ENCODE data around the gene IL25. TPM values are rescaled to one million over a fixed set of nuclear protein-coding genes. Genes with fewer than 3 reads are reported as not detected.

IL25 gene
- total and polyA plus RNA-seq, 2 of the 8 experiments (the other 6 are each of a cell fraction or from before 2014, with no cell fraction given), result not detected

DNA sequence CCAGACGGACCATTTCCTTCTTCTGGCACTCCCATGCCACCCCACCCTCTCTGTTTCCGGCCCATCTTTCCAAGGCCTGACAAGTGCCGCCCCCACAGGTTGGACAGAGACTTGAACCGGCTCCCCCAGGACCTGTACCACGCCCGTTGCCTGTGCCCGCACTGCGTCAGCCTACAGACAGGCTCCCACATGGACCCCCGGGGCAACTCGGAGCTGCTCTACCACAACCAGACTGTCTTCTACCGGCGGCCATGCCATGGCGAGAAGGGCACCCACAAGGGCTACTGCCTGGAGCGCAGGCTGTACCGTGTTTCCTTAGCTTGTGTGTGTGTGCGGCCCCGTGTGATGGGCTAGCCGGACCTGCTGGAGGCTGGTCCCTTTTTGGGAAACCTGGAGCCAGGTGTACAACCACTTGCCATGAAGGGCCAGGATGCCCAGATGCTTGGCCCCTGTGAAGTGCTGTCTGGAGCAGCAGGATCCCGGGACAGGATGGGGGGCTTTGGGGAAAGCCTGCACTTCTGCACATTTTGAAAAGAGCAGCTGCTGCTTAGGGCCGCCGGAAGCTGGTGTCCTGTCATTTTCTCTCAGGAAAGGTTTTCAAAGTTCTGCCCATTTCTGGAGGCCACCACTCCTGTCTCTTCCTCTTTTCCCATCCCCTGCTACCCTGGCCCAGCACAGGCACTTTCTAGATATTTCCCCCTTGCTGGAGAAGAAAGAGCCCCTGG is 3.1 kb downstream of the IL25 start:
- Histone ChIP-seq H2BK12ac (ENCODE audit: low read depth, low read length) (no peak overlapping the region), H2BK20ac (ENCODE audit: low read length) (no peak overlapping the region), H2AFZ (ENCODE audit: low read length) (no peak overlapping the region), H3K14ac (ENCODE audit: insufficient read length) (no peak overlapping the region), H4K8ac (ENCODE audit: extremely low read depth, insufficient read depth, low read length) (peak overlapping the region; percentile 4; the same call in 1 of the 2 replicates), H3K4me1 (replicated peaks in 1 of 4; ENCODE audit: control insufficient read depth in 3 of 4, insufficient read depth in 4 of 4, low read length in 3 of 4) (peaks cover 0 to 12% (median 4%) of the 10 kb centered on the region in 4 experiments; a peak in 3 of 7 replicates), H3K23me2 (ENCODE audit: low read depth, low read length) (no peaks in the 10 kb centered on the region), H3K9ac (replicated peaks in 1 of 4; ENCODE audit: extremely low read depth in 1 of 4, low read depth in 3 of 4, low read length in 3 of 4) (no peak overlapping the region), H2BK15ac (ENCODE audit: low read length) (no peak overlapping the region), H3K18ac (ENCODE audit: extremely low read depth, low read length) (no peak overlapping the region), H3K4me3 (ENCODE audit: extremely low read depth in 1 of 4, insufficient read depth in 2 of 4, low read depth in 3 of 4, low read length in 4 of 4) (no peak overlapping the region), H3K4me2 (ENCODE audit: insufficient read depth in 1 of 2, low read depth in 2 of 2, low read length in 2 of 2) (no peak overlapping the region), H3K9me3 (ENCODE audit: insufficient read depth in 2 of 2, low read depth in 1 of 2, low read length in 1 of 2) (no peaks in the 10 kb centered on the region), H3K27ac (ENCODE audit: low read depth, low read length) (no peak overlapping the region), H2BK120ac (replicated peaks; ENCODE audit: low read depth, low read length) (no peak overlapping the region), H3K56ac (replicated peaks; ENCODE audit: insufficient read length, low read depth, low read length) (no peak overlapping the region), H3K27me3 (replicated peaks in 1 of 4; ENCODE audit: control insufficient read depth in 3 of 4, extremely low read depth in 1 of 4, insufficient read depth in 3 of 4, low read length in 3 of 4) (peaks cover 0 to 23% (median 11%) of the 10 kb centered on the region in 4 experiments; a peak in 6 of 7 replicates), H3K36me3 (ENCODE audit: control insufficient read depth in 2 of 4, insufficient read depth in 4 of 4, low read length in 3 of 4) (no peaks in the 10 kb centered on the region), H3K23ac (ENCODE audit: insufficient read length) (no peak overlapping the region), H4K20me1 (replicated peaks in 1 of 2; ENCODE audit: control insufficient read depth in 1 of 2, insufficient read depth in 2 of 2, low read length in 2 of 2) (no peaks in the 10 kb centered on the region), H3K79me1 (ENCODE audit: low read depth, low read length) (no peaks in the 10 kb centered on the region), H3K79me2 (ENCODE audit: control insufficient read depth in 1 of 2, insufficient read depth in 2 of 2, low read length in 2 of 2) (no peaks in the 10 kb centered on the region), H4K5ac (ENCODE audit: insufficient read length, low read depth, low read length) (no peak overlapping the region), H3K4ac (replicated peaks; ENCODE audit: insufficient read length, low read depth, low read length) (no peak overlapping the region), H2AK5ac (ENCODE audit: low read depth, low read length) (no peak overlapping the region), H4K91ac (replicated peaks; ENCODE audit: insufficient read length, low read length) (no peak overlapping the region), H2BK5ac (ENCODE audit: low read depth, low read length) (no peak overlapping the region)
- TF ChIP-seq TAF7 (optimal IDR thresholded peaks at IDR 0.05; ENCODE audit: borderline replicate concordance, low read depth, low read length) (no peak), RBBP5 (IDR thresholded peaks at IDR 0.05; ENCODE audit: borderline replicate concordance, low read depth, low read length) (no peak), SIN3A (conservative IDR thresholded peaks at IDR 0.05 in 1 of 2, IDR thresholded peaks at IDR 0.05 in 1 of 2; ENCODE audit: low read depth in 1 of 2, low read length in 2 of 2) (no peak), CTBP2 (IDR thresholded peaks at IDR 0.05; ENCODE audit: borderline replicate concordance, insufficient read depth, insufficient read length, low read length) (no peak)
- ChIA-PET POLR2A (ENCODE audit: partially characterized antibody) (interaction anchor here (0.7 to 3.3 kb wide), 8 partner anchors 9 to 342 kb away, joined by 3 to 19 read pairs (median 4); partner anchors contain the start of gene PABPN1), CTCF (ENCODE audit: partially characterized antibody) (interaction anchor here (0.7 to 15.0 kb wide), 18 partner anchors 13 to 184 kb away, joined by 3 to 333 read pairs (median 4); partner anchors contain the start of genes EFS and SLC22A17)
- 82% methylated on average over 21 of the region's 21 CpGs; no CpG with 5 or more reads in 1 of the 2 experiments for WGBS, 2 experiments (ENCODE audit: extremely low coverage in 1 of 2, insufficient coverage in 1 of 2, insufficient read length in 1 of 2, insufficient replicate concordance in 2 of 2, low coverage in 1 of 2, low lambda C conversion rate in 2 of 2, missing lambda C conversion rate in 1 of 2)
- FAIRE-seq (no peak), DNase-seq (ENCODE audit: low read depth in 1 of 2, low spot score in 2 of 2) (no peak)

Data from H1 (cell line).